Measurements from ENCODE around the gene CCR7. TPM values are rescaled to one million over a fixed set of nuclear protein-coding genes. Genes with fewer than 3 reads are reported as not detected.

Gene CCR7
- total RNA-seq, 4 donors from 2014 or later: 0.14 to 5.4 (median 4.9) TPM; not detected in 1

- WGBS, 2 donors (ENCODE audit: low coverage in 1 of 2): 100% methylated on average over 1 to 2 of the region's 2 CpGs
- TF ChIP-seq EP300 (IDR thresholded peaks at IDR 0.05; ENCODE audit: low read depth): no peak
- no peak for TF ChIP-seq POLR2A (IDR thresholded peaks at IDR 0.05)
- no peak for TF ChIP-seq CTCF (IDR thresholded peaks at IDR 0.05)
- no peak for TF ChIP-seq POLR2AphosphoS5 (IDR thresholded peaks at IDR 0.05)
- Histone ChIP-seq H3K9me3 (no peaks in the 10 kb centered on the region), H3K4me1 (peaks cover 14 to 25% (median 20%) of the 10 kb centered on the region in 4 donors), H3K27me3 (no peaks in the 10 kb centered on the region), H3K27ac (no peak overlapping the region), H3K36me3 (no peaks in the 10 kb centered on the region), H3K4me3 (no peak overlapping the region)
- DNase-seq: no peak
- in situ Hi-C loops (cut with MboI; ENCODE audit: low pct_ligation_motif_present in 1 of 4, low pct_unique_long_range_greater_than_20kb in 1 of 4, low sequenced_read_pairs in 3 of 4) (loop anchor here (5.0 to 25.0 kb wide), 4 partner anchors 88 to 165 kb away; partner anchors contain the start of genes IGFBP4 (in 3 of the 4) and GJD3 (in 2 of the 4)), intact Hi-C loops (cut with DNase I; ENCODE audit: low total_unique reads) (loop anchor here (5.0 kb wide), 1 partner anchor 88 kb away; the partner anchor contains the start of gene IGFBP4)
Observed at GRCh38 chr17:40529991-40530390, 35.3 kb downstream of the CCR7 start.

- no peak for DNase-seq
- intact Hi-C loops (cut with DNase I; ENCODE audit: low total_unique reads) (no loop called here), in situ Hi-C loops (cut with MboI; ENCODE audit: low pct_ligation_motif_present in 1 of 4, low pct_unique_long_range_greater_than_20kb in 1 of 4, low sequenced_read_pairs in 3 of 4) (loop anchor here in 2 of 4 donors (25.0 kb wide), 1 partner anchor 92 kb away; the partner anchor contains the start of gene IGFBP4 (in 2 of the 2))
- WGBS, 2 donors (ENCODE audit: low coverage in 1 of 2): 89 to 90% methylated on average over 10 of the region's 10 CpGs
- Histone ChIP-seq H3K4me3 (no peak overlapping the region), H3K27me3 (no peaks in the 10 kb centered on the region), H3K27ac (no peak overlapping the region), H3K4me1 (peaks cover 14 to 22% (median 18%) of the 10 kb centered on the region in 4 donors), H3K36me3 (no peaks in the 10 kb centered on the region), H3K9me3 (no peaks in the 10 kb centered on the region)
- TF ChIP-seq CTCF (IDR thresholded peaks at IDR 0.05): no peak
- no peak for TF ChIP-seq POLR2AphosphoS5 (IDR thresholded peaks at IDR 0.05)
- TF ChIP-seq POLR2A (IDR thresholded peaks at IDR 0.05): no peak
- TF ChIP-seq EP300 (IDR thresholded peaks at IDR 0.05; ENCODE audit: low read depth): no peak
Observed at GRCh38 chr17:40528692-40529417, 36.4 kb downstream of the CCR7 start.

GRCh38 chr17:40526668-40527067 lies 38.6 kb downstream of the CCR7 start:
- WGBS, 2 donors (ENCODE audit: low coverage in 1 of 2): 78 to 83% methylated on average over 1 to 5 of the region's 5 CpGs
- H3K4me3 ChIP-seq: no peak overlapping the region
- no peaks in the 10 kb centered on the region for H3K36me3 ChIP-seq
- H3K9me3 ChIP-seq: no peaks in the 10 kb centered on the region
- no peaks in the 10 kb centered on the region for H3K27me3 ChIP-seq
- no peak overlapping the region for H3K27ac ChIP-seq
- intact Hi-C loops (cut with DNase I; ENCODE audit: low total_unique reads) (no loop called here), in situ Hi-C loops (cut with MboI; ENCODE audit: low pct_ligation_motif_present in 1 of 4, low pct_unique_long_range_greater_than_20kb in 1 of 4, low sequenced_read_pairs in 3 of 4) (loop anchor here in 2 of 4 donors (25.0 kb wide), 1 partner anchor 89 kb away; the partner anchor contains the start of gene IGFBP4 (in 2 of the 2))
- peak in 1 of 3 donors; percentile 14 for TF ChIP-seq POLR2AphosphoS5 (IDR thresholded peaks at IDR 0.05)
- no peak for TF ChIP-seq CTCF (IDR thresholded peaks at IDR 0.05)
- no peak for DNase-seq
- H3K4me1 ChIP-seq: peaks cover 0 to under 1% (median 0%) of the 10 kb centered on the region in 4 donors

DNA sequence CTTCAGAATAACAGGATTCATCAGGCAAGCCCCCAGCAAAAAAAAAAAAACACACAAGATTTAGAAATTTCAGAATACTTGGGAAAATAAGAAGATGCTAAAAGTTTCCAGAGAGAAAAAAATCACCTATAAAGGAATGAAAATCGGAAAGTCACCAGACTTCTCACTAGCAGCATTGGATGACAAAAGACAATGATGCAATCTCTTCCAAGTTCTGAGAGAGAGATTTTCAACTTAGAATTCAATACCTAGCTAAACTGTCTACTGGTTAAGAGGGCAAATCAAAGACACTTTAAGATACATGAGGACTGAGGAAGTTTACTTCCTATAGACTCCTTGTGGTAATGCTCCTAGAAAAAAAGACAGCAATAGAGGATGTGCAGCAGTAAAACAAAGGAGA lies 40.0 kb downstream of the CCR7 start:
- 86 to 95% methylated on average over 1 of the region's 1 CpG for WGBS, 2 donors (ENCODE audit: low coverage in 1 of 2)
- Histone ChIP-seq H3K9me3 (no peaks in the 10 kb centered on the region), H3K4me1 (no peaks in the 10 kb centered on the region), H3K27ac (no peak overlapping the region), H3K36me3 (no peaks in the 10 kb centered on the region), H3K27me3 (no peaks in the 10 kb centered on the region), H3K4me3 (no peak overlapping the region)
- DNase-seq: no peak
- TF ChIP-seq EP300 (IDR thresholded peaks at IDR 0.05; ENCODE audit: low read depth) (no peak), CTCF (IDR thresholded peaks at IDR 0.05) (no peak), POLR2A (IDR thresholded peaks at IDR 0.05) (no peak), POLR2AphosphoS5 (IDR thresholded peaks at IDR 0.05) (no peak)
- intact Hi-C loops (cut with DNase I; ENCODE audit: low total_unique reads): no loop called here
- in situ Hi-C loops (cut with MboI; ENCODE audit: low pct_ligation_motif_present in 1 of 4, low pct_unique_long_range_greater_than_20kb in 1 of 4, low sequenced_read_pairs in 3 of 4): loop anchor here in 2 of 4 donors (25.0 kb wide), 1 partner anchor 88 kb away; the partner anchor contains the start of gene IGFBP4 (in 2 of the 2)
